Activated CD4-positive, alpha-beta T cell treated with anti-CD3 and anti-CD28 coated beads, Interleukin-2, amount 50 U/mL, for 16 hours (primary cell): ENCODE measurements around the gene LIG1.

Experiments
- DNase-seq: peaks from one replicate; pipeline ENCODE4 v3.0.0-alpha.2; 2020

LIG1 gene

DNA sequence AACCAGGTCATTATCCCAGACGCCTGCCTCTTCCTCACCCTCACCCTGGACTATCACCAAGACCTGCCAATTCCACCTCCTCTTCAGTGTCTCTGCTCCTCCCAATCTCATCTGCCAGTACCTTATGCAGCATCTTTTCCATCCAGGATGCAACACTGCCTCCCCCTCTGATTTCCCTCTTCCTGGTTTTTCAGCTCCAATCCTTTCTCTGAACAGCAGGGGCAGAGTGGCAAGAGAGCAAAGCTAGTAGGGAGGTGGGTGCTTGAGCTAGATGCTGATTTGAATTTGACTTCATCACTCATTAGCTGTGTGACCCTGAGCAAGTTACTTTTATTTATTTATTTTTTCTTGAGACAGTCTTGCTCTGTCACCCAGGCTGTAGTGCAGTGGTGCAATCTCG is 100.7 kb downstream of the LIG1 start:
- no peak for DNase-seq
